Liver (tissue), 3 donors: ENCODE measurements around the gene TTC28.

ENCODE experiments used
- NR2F2 ChIP-seq: IDR thresholded peaks from 2 replicates; pipeline ENCODE4 v1.6.1; 2016; ENCODE audit warnings: antibody characterized with exemption
- RXRA ChIP-seq, 2 donors: IDR thresholded peaks; 2 replicates each; pipeline ENCODE4 v1.6.1; 2017 to 2018; ENCODE audit warnings: antibody characterized with exemption in 2 of 2, mild to moderate bottlenecking in 1 of 2
- SP1 ChIP-seq: IDR thresholded peaks from 2 replicates; pipeline ENCODE4 v1.6.1; 2018; ENCODE audit warnings: antibody characterized with exemption, mild to moderate bottlenecking
- TF ChIP-seq, protein P1 (sequence below): fragments of 150-350 bp; IDR thresholded peaks from 2 replicates; pipeline ENCODE4 v1.5.1; 2017; ENCODE audit warnings: improper control_type of control experiment, low read depth, low read length; ENCODE audit not compliant: missing input control
- donor health status: healthy.
- donor health status: healthy.

DNA sequence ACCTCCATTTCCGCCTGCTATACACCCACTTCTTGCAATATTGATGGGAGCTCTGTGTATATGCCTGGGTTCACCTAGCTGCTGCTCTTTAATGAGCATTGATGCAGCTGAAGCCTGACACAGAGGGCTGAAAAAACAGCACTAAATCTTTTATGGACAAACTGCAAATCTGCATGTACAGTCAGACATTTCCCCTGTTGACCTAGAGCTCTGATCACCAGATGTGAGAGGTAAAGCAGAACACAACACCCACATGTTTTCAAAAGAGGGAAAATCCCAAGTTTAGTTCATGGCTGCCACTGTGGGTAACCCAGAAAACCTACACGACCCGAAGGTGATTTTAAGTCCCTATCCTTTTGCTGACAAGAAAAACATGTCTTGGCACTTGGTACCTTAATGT is 457.6 kb downstream of the TTC28 start:
- TF ChIP-seq, protein P1, sequence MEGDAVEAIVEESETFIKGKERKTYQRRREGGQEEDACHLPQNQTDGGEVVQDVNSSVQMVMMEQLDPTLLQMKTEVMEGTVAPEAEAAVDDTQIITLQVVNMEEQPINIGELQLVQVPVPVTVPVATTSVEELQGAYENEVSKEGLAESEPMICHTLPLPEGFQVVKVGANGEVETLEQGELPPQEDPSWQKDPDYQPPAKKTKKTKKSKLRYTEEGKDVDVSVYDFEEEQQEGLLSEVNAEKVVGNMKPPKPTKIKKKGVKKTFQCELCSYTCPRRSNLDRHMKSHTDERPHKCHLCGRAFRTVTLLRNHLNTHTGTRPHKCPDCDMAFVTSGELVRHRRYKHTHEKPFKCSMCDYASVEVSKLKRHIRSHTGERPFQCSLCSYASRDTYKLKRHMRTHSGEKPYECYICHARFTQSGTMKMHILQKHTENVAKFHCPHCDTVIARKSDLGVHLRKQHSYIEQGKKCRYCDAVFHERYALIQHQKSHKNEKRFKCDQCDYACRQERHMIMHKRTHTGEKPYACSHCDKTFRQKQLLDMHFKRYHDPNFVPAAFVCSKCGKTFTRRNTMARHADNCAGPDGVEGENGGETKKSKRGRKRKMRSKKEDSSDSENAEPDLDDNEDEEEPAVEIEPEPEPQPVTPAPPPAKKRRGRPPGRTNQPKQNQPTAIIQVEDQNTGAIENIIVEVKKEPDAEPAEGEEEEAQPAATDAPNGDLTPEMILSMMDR, result no peak
- TF ChIP-seq RXRA (IDR thresholded peaks at IDR 0.05) (no peak), NR2F2 (no peak), SP1 (no peak)
